ENCODE results near the gene RAB6A.

GRCh38 chr11:73667891-73668290 lies 93.0 kb downstream of the RAB6A start:
- TF ChIP-seq CTCF (IDR thresholded peaks at IDR 0.05; ENCODE audit: low read depth, low read length, poor library complexity, severe bottlenecking) = no peak
- TF ChIP-seq EZH2phosphoT487 (IDR thresholded peaks at IDR 0.05; ENCODE audit: borderline replicate concordance, low read length) = no peak
